Keratinocyte (primary cell): Measurements from ENCODE around the gene PSMA4. TPM values are rescaled to one million over a fixed set of nuclear protein-coding genes. Genes with fewer than 3 reads are reported as not detected.

Experiments used
- DNase-seq: peaks from one replicate; pipeline ENCODE4 v3.0.0-alpha.2; 2011; ENCODE audit warnings: low read depth, missing footprints, low spot score
- FAIRE-seq: peaks from 2 replicates; lab custom pipeline; 2011; peaks lifted over from hg19 to GRCh38; lab: Jason Lieb, UNC
- H2AFZ ChIP-seq: 2 replicates; pipeline ENCODE4 v1.6.0; 2012; ENCODE audit warnings: low read length, control low read depth, inconsistent platforms; ENCODE audit not compliant: control insufficient read depth
- H3K27ac ChIP-seq: 2 replicates; pipeline ENCODE4 v1.5.1; 2011; ENCODE audit warnings: low read length; ENCODE audit not compliant: control insufficient read depth, insufficient read depth
- H3K27me3 ChIP-seq: 3 replicates; pipeline ENCODE4 v1.6.0; 2011; ENCODE audit warnings: low read length; ENCODE audit not compliant: control insufficient read depth, insufficient read depth; ENCODE audit errors: extremely low read depth
- H3K36me3 ChIP-seq, 2 experiments: 2 replicates in 1 of 2; 3 replicates in 1 of 2; pipeline ENCODE4 v1.5.1; 2011; ENCODE audit warnings: low read length in 2 of 2, mild to moderate bottlenecking in 1 of 2; ENCODE audit not compliant: control insufficient read depth in 2 of 2, insufficient read depth in 2 of 2; ENCODE audit errors: extremely low read depth in 1 of 2
- H3K4me1 ChIP-seq: 3 replicates; pipeline ENCODE4 v1.5.1; 2011; ENCODE audit warnings: low read length; ENCODE audit not compliant: control insufficient read depth, insufficient read depth; ENCODE audit errors: extremely low read depth
- H3K4me2 ChIP-seq: 3 replicates; pipeline ENCODE4 v1.6.0; 2011; ENCODE audit warnings: low read depth, low read length; ENCODE audit not compliant: control insufficient read depth, insufficient read depth; ENCODE audit errors: extremely low read depth
- H3K4me3 ChIP-seq, 3 experiments: fragments of 200-600 bp in 1 of 3; sonication (generic) in 1 of 3; 2 replicates in 2 of 3; 3 replicates in 1 of 3; pipeline ENCODE4 v1.5.1; 2011 to 2016; ENCODE audit warnings: low read length in 3 of 3, mild to moderate bottlenecking in 3 of 3, control low read depth in 2 of 3, inconsistent platforms in 1 of 3, low read depth in 1 of 3, mixed read lengths in 1 of 3, mixed run types in 1 of 3, moderate library complexity in 1 of 3; ENCODE audit not compliant: control insufficient read depth in 2 of 3, insufficient read depth in 2 of 3; ENCODE audit errors: extremely low read depth in 1 of 3
- H3K79me2 ChIP-seq: 2 replicates; pipeline ENCODE4 v1.6.0; 2012; ENCODE audit warnings: low read length; ENCODE audit not compliant: control insufficient read depth, insufficient read depth
- H3K9ac ChIP-seq: 3 replicates; pipeline ENCODE4 v1.6.0; 2011; ENCODE audit warnings: low read length; ENCODE audit not compliant: control insufficient read depth, insufficient read depth; ENCODE audit errors: extremely low read depth
- H3K9me1 ChIP-seq: 3 replicates; pipeline ENCODE4 v1.6.0; 2011; ENCODE audit warnings: low read length; ENCODE audit not compliant: control insufficient read depth, insufficient read depth; ENCODE audit errors: extremely low read depth
- H3K9me3 ChIP-seq: 2 replicates; pipeline ENCODE4 v1.5.1; 2012; ENCODE audit warnings: low read depth, low read length; ENCODE audit not compliant: control insufficient read depth
- H4K20me1 ChIP-seq: 3 replicates; pipeline ENCODE4 v1.6.0; 2011; ENCODE audit warnings: low read length; ENCODE audit not compliant: control insufficient read depth, insufficient read depth; ENCODE audit errors: extremely low read depth
- EZH2 ChIP-seq: IDR thresholded peaks from one replicate; pipeline ENCODE4 v1.6.1; 2012; ENCODE audit warnings: inconsistent platforms, mild to moderate bottlenecking, low read length, moderate library complexity
- dilution Hi-C: fragments of 300-500 bp; cut with MboI; formaldehyde crosslinking; loops from one replicate; pipeline ENCODE4 v1.7.0; 2020; ENCODE audit warnings: low sequenced_read_pairs; ENCODE audit not compliant: extremely low pct_ligation_motif_present
- polyA plus RNA-seq, 5 experiments: library from polyadenylated mRNA; depleted of rRNA in 3 of 5; stranded (reverse) in 3 of 5; stranded (forward) in 1 of 5; unstranded in 1 of 5; fragments of >200 nt; gene quantifications; 1 replicate in 1 of 5; 2 replicates in 3 of 5; 3 replicates in 1 of 5; pipeline versions ENCODE4 v1.2.1 to v1.2.3, GENCODE V29; 2011 to 2012; ENCODE audit warnings: missing spikeins in 2 of 5, low read depth in 1 of 5, low replicate concordance in 1 of 5
- TF ChIP-seq, protein P1 (sequence below), 3 experiments: IDR thresholded peaks in 1 of 3; conservative IDR thresholded peaks in 1 of 3; optimal IDR thresholded peaks in 1 of 3; 2 replicates in 2 of 3; 3 replicates in 1 of 3; pipeline versions ENCODE3 to v1.5.1; 2011; ENCODE audit warnings: low read length in 3 of 3, mild to moderate bottlenecking in 3 of 3, moderate library complexity in 2 of 3, control low read depth in 1 of 3, inconsistent platforms in 1 of 3; ENCODE audit not compliant: insufficient read depth in 2 of 3; ENCODE audit errors: extremely low read depth in 1 of 3

Gene PSMA4
- polyA plus RNA-seq, 1 donor (not counting 4 experiments of a cell fraction or from before 2014, with no cell fraction given) = 432 TPM

DNA sequence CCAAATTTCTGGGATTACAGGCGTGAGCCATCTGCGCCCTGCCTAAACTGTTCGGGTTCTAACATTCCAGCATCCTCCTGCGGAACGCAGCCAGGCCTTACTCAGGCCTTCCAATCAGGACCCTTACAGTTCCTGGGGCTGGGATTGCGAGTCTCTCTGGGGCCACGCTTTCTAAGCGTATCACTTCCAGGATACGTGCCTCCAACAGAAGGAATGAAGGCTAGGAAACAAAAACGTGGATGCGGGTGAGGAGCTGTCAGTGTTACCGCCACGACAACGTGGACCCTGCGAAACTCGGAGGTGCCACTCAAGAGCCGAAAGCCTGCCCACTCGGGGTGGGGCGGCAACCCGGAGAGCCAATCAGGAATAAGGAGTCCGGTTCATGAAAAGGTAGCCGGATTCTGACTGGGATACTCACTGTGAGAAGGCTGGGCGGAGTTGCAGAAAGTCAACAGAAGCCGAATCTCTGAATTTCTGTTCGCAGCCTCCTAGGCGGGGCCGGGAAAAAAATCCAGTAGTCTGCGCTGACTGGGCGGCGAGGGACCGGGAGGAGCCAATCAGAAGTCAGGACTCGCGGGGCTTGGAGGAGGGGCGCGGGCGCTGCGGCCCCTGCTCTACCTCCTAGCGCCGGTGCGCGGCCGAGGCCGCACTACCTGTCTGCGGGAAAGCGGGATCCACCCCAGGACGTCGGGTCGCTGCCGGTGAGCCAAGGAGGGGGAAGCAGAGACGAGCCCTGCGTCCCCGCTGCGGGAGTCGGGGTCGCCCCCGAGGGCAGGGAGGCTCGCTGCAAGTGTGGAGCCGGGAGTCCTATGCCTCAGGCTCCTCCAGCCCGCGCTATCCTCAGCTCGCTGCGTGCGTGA, 33.0 kb upstream of the PSMA4 start, which contains the start of gene HYKK:
HYKK (plus strand) TSS at position 607 of the 860 bp plus-strand sequence. CDS start 5,512 bp downstream, outside the sequence.
- dilution Hi-C loops = no loop called here
- no peak for TF ChIP-seq EZH2
- TF ChIP-seq, protein P1, sequence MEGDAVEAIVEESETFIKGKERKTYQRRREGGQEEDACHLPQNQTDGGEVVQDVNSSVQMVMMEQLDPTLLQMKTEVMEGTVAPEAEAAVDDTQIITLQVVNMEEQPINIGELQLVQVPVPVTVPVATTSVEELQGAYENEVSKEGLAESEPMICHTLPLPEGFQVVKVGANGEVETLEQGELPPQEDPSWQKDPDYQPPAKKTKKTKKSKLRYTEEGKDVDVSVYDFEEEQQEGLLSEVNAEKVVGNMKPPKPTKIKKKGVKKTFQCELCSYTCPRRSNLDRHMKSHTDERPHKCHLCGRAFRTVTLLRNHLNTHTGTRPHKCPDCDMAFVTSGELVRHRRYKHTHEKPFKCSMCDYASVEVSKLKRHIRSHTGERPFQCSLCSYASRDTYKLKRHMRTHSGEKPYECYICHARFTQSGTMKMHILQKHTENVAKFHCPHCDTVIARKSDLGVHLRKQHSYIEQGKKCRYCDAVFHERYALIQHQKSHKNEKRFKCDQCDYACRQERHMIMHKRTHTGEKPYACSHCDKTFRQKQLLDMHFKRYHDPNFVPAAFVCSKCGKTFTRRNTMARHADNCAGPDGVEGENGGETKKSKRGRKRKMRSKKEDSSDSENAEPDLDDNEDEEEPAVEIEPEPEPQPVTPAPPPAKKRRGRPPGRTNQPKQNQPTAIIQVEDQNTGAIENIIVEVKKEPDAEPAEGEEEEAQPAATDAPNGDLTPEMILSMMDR (optimal IDR thresholded peaks at IDR 0.05 in 1 of 3, IDR thresholded peaks at IDR 0.05 in 1 of 3, conservative IDR thresholded peaks at IDR 0.05 in 1 of 3; ENCODE audit: extremely low read depth in 1 of 3, insufficient read depth in 2 of 3, low read length in 3 of 3) = peak in 1 of 3 experiments; percentile 41
- Histone ChIP-seq H4K20me1 (no peaks in the 10 kb centered on the region), H3K9ac (peak within 1 kb of the TSS; percentile 72), H2AFZ (peak within 1 kb of the TSS; percentile 99), H3K27ac (peak within 1 kb of the TSS; percentile 56), H3K27me3 (no peaks in the 10 kb centered on the region), H3K4me1 (peaks cover 9% of the 10 kb centered on the region), H3K4me2 (peak within 1 kb of the TSS; percentile 96), H3K36me3 (no peaks in the 10 kb centered on the region), H3K9me3 (no peaks in the 10 kb centered on the region), H3K4me3 (peak within 1 kb of the TSS; percentile 73 to 81 (median 78)), H3K9me1 (no peaks in the 10 kb centered on the region), H3K79me2 (no peaks in the 10 kb centered on the region)
- FAIRE-seq (peak; percentile 81), DNase-seq (peak; percentile 80)

DNA sequence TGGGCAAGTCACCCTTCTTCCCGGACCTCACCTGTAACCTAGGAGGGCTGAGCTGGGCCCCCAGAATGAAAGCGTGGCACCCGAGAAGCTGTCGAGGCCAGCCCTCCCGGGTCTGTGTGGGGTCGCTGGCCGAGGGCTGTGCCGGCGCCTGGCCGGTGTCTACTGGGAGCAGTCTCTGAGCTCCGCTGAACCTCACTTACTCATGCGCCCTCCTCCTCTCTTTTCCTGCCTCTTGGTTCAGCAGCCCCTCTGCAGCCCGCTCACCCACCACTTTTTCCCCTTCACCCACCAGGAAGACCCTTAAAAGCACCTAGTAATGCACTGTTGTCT, 32.4 kb upstream of the PSMA4 start:
- FAIRE-seq (no peak), DNase-seq (no peak)
- TF ChIP-seq, protein P1 (optimal IDR thresholded peaks at IDR 0.05 in 1 of 3, IDR thresholded peaks at IDR 0.05 in 1 of 3, conservative IDR thresholded peaks at IDR 0.05 in 1 of 3; ENCODE audit: extremely low read depth in 1 of 3, insufficient read depth in 2 of 3, low read length in 3 of 3) = no peak
- no peak for TF ChIP-seq EZH2
- no peaks in the 10 kb centered on the region for H4K20me1 ChIP-seq
- H3K9me3 ChIP-seq = no peaks in the 10 kb centered on the region
- H3K9ac ChIP-seq = peak overlapping the region; percentile 70
- H3K27ac ChIP-seq = peak overlapping the region; percentile 24
- H3K9me1 ChIP-seq = no peaks in the 10 kb centered on the region
- no peaks in the 10 kb centered on the region for H3K79me2 ChIP-seq
- peak overlapping the region; percentile 73 to 81 (median 78) for H3K4me3 ChIP-seq
- H2AFZ ChIP-seq = peak overlapping the region; percentile 99
- peak overlapping the region; percentile 96 for H3K4me2 ChIP-seq
- no peaks in the 10 kb centered on the region for H3K36me3 ChIP-seq
- dilution Hi-C loops = no loop called here
- no peaks in the 10 kb centered on the region for H3K27me3 ChIP-seq
- H3K4me1 ChIP-seq = peaks cover 9% of the 10 kb centered on the region
